CD4-positive, CD25-positive, alpha-beta regulatory T cell (primary cell): Measurements from ENCODE around the gene FUT3. TPM values are rescaled to one million over a fixed set of nuclear protein-coding genes. Genes with fewer than 3 reads are reported as not detected.

ENCODE experiments used
- ATAC-seq, 2 donors: fragments of 150-1000 bp; cut with Tn5 transposase; one replicate each; pipeline ENCODE4 v1.10.0; 2021; ENCODE audit warnings: low read depth in 2 of 2, moderate number of reproducible peaks in 2 of 2, moderate library complexity in 1 of 2
- DNase-seq, 3 donors: peaks; one replicate each; pipeline versions ENCODE4 v3.0.0 to v3.0.0-alpha.2; 2012 to 2022; ENCODE audit warnings: mixed read lengths in 1 of 3
- H3K27ac ChIP-seq: one replicate; pipeline ENCODE4 v1.7.0; 2013; ENCODE audit warnings: mild to moderate bottlenecking, low read length; ENCODE audit not compliant: insufficient read depth, poor library complexity, severe bottlenecking
- H3K27me3 ChIP-seq: one replicate; pipeline ENCODE4 v1.7.0; 2013; ENCODE audit warnings: low read length; ENCODE audit not compliant: control insufficient read depth, insufficient read depth
- H3K36me3 ChIP-seq: one replicate; pipeline ENCODE4 v1.7.0; 2013; ENCODE audit warnings: mild to moderate bottlenecking, low read length, moderate library complexity; ENCODE audit not compliant: control insufficient read depth, insufficient read depth
- H3K4me1 ChIP-seq: 2 replicates; pipeline ENCODE4 v1.7.0; 2013; ENCODE audit warnings: mild to moderate bottlenecking, low read length; ENCODE audit not compliant: insufficient read depth, control insufficient read depth, poor library complexity, severe bottlenecking
- H3K4me3 ChIP-seq: one replicate; pipeline ENCODE4 v1.7.0; 2013; ENCODE audit warnings: low read depth, mild to moderate bottlenecking, low read length, moderate library complexity
- H3K9me3 ChIP-seq, 2 experiments: 1 replicate in 1 of 2; 2 replicates in 1 of 2; pipeline ENCODE4 v1.7.0; 2013; ENCODE audit warnings: low read length in 2 of 2, mild to moderate bottlenecking in 1 of 2, moderate library complexity in 1 of 2; ENCODE audit not compliant: control insufficient read depth in 2 of 2
- H3K27ac Mint-ChIP-seq, 3 donors: one replicate each; pipeline ENCODE4 v1.8.0; 2020 to 2022; ENCODE audit warnings: mild to moderate bottlenecking in 3 of 3, mixed read lengths in 3 of 3, moderate library complexity in 2 of 3
- H3K27me3 Mint-ChIP-seq: one replicate; pipeline ENCODE4 v1.8.0; 2022; ENCODE audit warnings: mild to moderate bottlenecking, mixed read lengths
- H3K36me3 Mint-ChIP-seq: one replicate; pipeline ENCODE4 v1.8.0; 2020; ENCODE audit warnings: mixed read lengths
- H3K4me1 Mint-ChIP-seq, 4 donors: one replicate each; pipeline ENCODE4 v1.8.0; 2020 to 2022; ENCODE audit warnings: mixed read lengths in 4 of 4, mild to moderate bottlenecking in 1 of 4
- H3K4me3 Mint-ChIP-seq, 4 donors: one replicate each; pipeline ENCODE4 v1.8.0; 2020 to 2022; ENCODE audit warnings: mild to moderate bottlenecking in 4 of 4, mixed read lengths in 4 of 4, moderate library complexity in 3 of 4
- H3K9me3 Mint-ChIP-seq, 7 donors: one replicate each; pipeline ENCODE4 v1.8.0; 2020 to 2022; ENCODE audit warnings: mixed read lengths in 7 of 7, mild to moderate bottlenecking in 3 of 7, moderate library complexity in 2 of 7
- polyA plus RNA-seq, 4 donors: library from polyadenylated mRNA; unstranded; fragments of 300-500 nt; fragmentation: Illumina TruSeq; gene quantifications; one replicate each; pipeline ENCODE4 v1.2.3, GENCODE V29; 2021
- total RNA-seq: library from RNA; stranded (reverse); gene quantifications from one replicate; pipeline ENCODE4 v1.2.3, GENCODE V29; 2022

FUT3 gene
- total and polyA plus RNA-seq, 5 donors from 2014 or later, result not detected

- H3K4me3 ChIP-seq, result no peak overlapping the region
- Mint-ChIP-seq H3K4me1 (no peaks in the 10 kb centered on the region), H3K9me3 (peaks cover 0 to 1% (median 0%) of the 10 kb centered on the region in 7 donors), H3K27ac (peak overlapping the region in 1 of 3 donors; percentile 59), H3K4me3 (no peak overlapping the region), H3K36me3 (no peaks in the 10 kb centered on the region), H3K27me3 (peaks cover 4% of the 10 kb centered on the region)
- H3K4me1 ChIP-seq, result no peaks in the 10 kb centered on the region
- no peaks in the 10 kb centered on the region for H3K9me3 ChIP-seq
- ATAC-seq (no peak), DNase-seq (no peak)
- no peaks in the 10 kb centered on the region for H3K36me3 ChIP-seq
- H3K27me3 ChIP-seq, result no peaks in the 10 kb centered on the region
- no peak overlapping the region for H3K27ac ChIP-seq
Observed at GRCh38 chr19:5814123-5814851, 37.0 kb downstream of the FUT3 start.

GRCh38 chr19:5811117-5811516 lies 40.1 kb downstream of the FUT3 start:
- no peaks in the 10 kb centered on the region for H3K36me3 ChIP-seq
- H3K27me3 ChIP-seq, result no peaks in the 10 kb centered on the region
- H3K4me3 ChIP-seq, result no peak overlapping the region
- ATAC-seq, result no peak
- Mint-ChIP-seq H3K36me3 (no peaks in the 10 kb centered on the region), H3K27ac (no peak overlapping the region), H3K9me3 (peaks cover 0 to 1% (median 0%) of the 10 kb centered on the region in 7 donors), H3K27me3 (peaks cover 13% of the 10 kb centered on the region), H3K4me3 (no peak overlapping the region), H3K4me1 (peaks cover 0 to 6% (median 0%) of the 10 kb centered on the region in 4 donors)
- H3K4me1 ChIP-seq, result no peaks in the 10 kb centered on the region
- H3K9me3 ChIP-seq, result no peaks in the 10 kb centered on the region
- DNase-seq, result no peak
- H3K27ac ChIP-seq, result no peak overlapping the region

DNA sequence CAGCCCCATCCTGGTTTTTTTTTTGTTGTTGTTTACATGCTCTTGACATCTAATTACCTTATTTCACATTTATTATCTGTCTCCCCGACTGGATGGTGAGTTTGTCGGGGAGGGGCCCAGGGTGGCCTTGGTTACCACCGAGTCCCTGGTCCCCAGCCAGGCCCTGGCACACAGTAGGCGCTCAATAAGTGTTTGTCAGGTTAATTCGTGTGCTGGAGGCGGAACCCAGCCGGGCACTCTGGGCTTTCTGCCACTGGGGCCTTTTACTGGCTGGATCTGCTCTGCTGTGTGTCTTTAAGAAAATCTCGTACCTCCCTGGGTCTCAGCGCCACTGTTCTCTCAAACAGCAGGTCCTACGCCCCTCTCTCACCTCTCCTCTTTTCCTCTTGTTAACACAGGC lies 41.8 kb downstream of the FUT3 start:
- Histone ChIP-seq H3K9me3 (no peaks in the 10 kb centered on the region), H3K27me3 (no peaks in the 10 kb centered on the region), H3K4me1 (peaks cover 8% of the 10 kb centered on the region), H3K36me3 (no peaks in the 10 kb centered on the region), H3K27ac (no peak overlapping the region), H3K4me3 (no peak overlapping the region)
- DNase-seq, result no peak
- ATAC-seq, result no peak
- Mint-ChIP-seq H3K4me3 (no peak overlapping the region), H3K4me1 (peaks cover 0 to 11% (median 0%) of the 10 kb centered on the region in 4 donors), H3K36me3 (no peaks in the 10 kb centered on the region), H3K27me3 (peaks cover 17% of the 10 kb centered on the region), H3K27ac (peak overlapping the region in 1 of 3 donors; percentile 26), H3K9me3 (peaks cover 0 to 1% (median 0%) of the 10 kb centered on the region in 7 donors)

DNA sequence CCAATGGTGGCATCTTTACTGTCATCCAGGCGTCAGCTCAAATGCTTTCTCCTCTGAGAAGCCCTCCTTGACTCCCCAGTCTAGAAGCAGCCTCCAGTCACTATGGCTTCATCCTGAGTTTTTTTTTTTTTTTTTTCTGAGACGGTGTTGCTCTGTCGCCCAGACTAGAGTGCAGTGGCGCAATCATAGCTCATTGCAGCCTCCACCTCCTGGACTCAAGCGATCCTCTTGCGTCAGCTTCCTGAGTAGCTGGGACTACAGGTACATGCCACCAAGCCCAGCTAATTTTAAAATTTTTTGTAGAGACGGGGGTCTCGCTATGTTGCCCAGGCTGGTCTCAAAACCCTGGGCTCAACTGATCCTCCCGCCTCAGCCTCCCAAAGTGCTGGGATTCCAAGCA lies 42.2 kb downstream of the FUT3 start:
- Mint-ChIP-seq H3K4me1 (peaks cover 0 to 15% (median 0%) of the 10 kb centered on the region in 4 donors), H3K36me3 (no peaks in the 10 kb centered on the region), H3K9me3 (peaks cover 0 to 1% (median 0%) of the 10 kb centered on the region in 7 donors), H3K27ac (peak overlapping the region in 1 of 3 donors; percentile 26), H3K27me3 (peaks cover 21% of the 10 kb centered on the region), H3K4me3 (no peak overlapping the region)
- DNase-seq, result no peak
- ATAC-seq, result no peak
- Histone ChIP-seq H3K27me3 (no peaks in the 10 kb centered on the region), H3K4me1 (peaks cover 12% of the 10 kb centered on the region), H3K36me3 (no peaks in the 10 kb centered on the region), H3K4me3 (no peak overlapping the region), H3K9me3 (no peaks in the 10 kb centered on the region), H3K27ac (no peak overlapping the region)

DNA sequence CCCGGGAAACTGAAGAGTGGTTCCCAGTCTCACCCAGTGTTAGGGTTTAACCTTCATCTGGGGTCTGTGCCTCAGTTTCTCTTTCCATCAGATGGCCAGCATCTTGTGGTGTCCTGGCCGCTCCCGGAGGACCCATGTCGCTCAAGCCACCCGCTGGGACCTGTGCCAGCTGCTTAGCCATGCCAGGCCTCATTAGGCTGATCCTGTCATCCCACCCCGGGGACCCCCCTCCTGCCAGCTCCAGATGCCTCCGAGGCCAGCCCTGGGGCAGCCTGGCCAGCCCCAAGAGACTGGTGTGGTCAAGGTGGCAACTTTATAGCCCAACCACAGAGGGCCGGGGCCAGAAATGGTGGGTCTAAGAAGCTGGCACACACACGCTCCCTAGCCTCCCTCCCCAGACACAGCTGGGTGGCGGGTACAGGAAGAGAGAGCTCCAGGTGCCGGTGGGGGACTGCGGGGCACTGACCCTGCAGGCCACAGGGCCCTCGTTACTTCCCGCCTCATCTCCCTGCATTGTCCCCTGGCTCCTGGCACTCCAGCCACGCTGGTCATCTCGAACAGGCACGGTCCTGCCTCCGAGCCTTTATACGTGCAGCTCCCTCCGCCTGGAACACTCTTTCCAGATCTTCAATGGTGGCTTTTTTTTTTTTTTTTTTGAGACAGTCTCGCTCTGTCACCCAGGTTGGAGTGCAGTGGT lies 43.0 kb downstream of the FUT3 start:
- DNase-seq, result no peak
- Mint-ChIP-seq H3K9me3 (peaks cover 0 to 4% (median 0%) of the 10 kb centered on the region in 7 donors), H3K4me1 (peaks cover 0 to 21% (median 2%) of the 10 kb centered on the region in 4 donors), H3K27ac (no peak overlapping the region), H3K36me3 (no peaks in the 10 kb centered on the region), H3K4me3 (no peak overlapping the region), H3K27me3 (peaks cover 29% of the 10 kb centered on the region)
- no peak overlapping the region for H3K4me3 ChIP-seq
- ATAC-seq, result no peak
- no peaks in the 10 kb centered on the region for H3K9me3 ChIP-seq
- peaks cover under 1% of the 10 kb centered on the region for H3K27me3 ChIP-seq
- peaks cover 20% of the 10 kb centered on the region for H3K4me1 ChIP-seq
- no peaks in the 10 kb centered on the region for H3K36me3 ChIP-seq
- no peak overlapping the region for H3K27ac ChIP-seq

DNA sequence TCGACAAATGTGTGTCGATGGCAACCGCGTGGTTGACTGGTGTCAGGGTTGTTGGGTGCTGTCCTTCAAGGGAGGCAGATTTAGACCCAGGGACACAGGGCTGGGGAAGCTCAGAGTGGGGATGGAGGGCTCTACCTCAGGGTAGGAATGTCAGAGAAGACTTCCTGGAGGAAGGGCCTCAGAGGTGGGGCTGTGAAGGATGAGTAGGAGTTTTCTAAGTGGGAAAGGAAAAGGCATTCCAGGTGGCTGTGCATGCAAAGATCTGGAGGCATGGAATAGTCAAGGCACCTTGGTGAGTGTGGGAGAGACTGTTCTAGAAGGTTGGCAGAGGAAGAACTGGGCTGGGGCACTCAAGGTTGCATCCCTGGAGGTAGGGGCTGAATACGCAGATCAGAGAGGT lies 44.3 kb downstream of the FUT3 start:
- Histone ChIP-seq H3K27me3 (peaks cover 1% of the 10 kb centered on the region), H3K36me3 (no peaks in the 10 kb centered on the region), H3K27ac (no peak overlapping the region), H3K4me3 (no peak overlapping the region), H3K9me3 (no peaks in the 10 kb centered on the region), H3K4me1 (peaks cover 20% of the 10 kb centered on the region)
- Mint-ChIP-seq H3K9me3 (peaks cover 0 to 4% (median 0%) of the 10 kb centered on the region in 7 donors), H3K4me1 (peaks cover 0 to 29% (median 4%) of the 10 kb centered on the region in 4 donors), H3K36me3 (no peaks in the 10 kb centered on the region), H3K27me3 (peaks cover 36% of the 10 kb centered on the region), H3K4me3 (peak overlapping the region in 2 of 4 donors; percentile 42 to 54), H3K27ac (peak overlapping the region in 1 of 3 donors; percentile 47)
- DNase-seq, result no peak
- ATAC-seq, result no peak

GRCh38 chr19:5806133-5806489 lies 45.1 kb downstream of the FUT3 start:
- Histone ChIP-seq H3K9me3 (no peaks in the 10 kb centered on the region), H3K36me3 (no peaks in the 10 kb centered on the region), H3K4me1 (peaks cover 20% of the 10 kb centered on the region), H3K27ac (no peak overlapping the region), H3K27me3 (peaks cover 1% of the 10 kb centered on the region), H3K4me3 (no peak overlapping the region)
- Mint-ChIP-seq H3K9me3 (peaks cover 0 to 4% (median 0%) of the 10 kb centered on the region in 7 donors), H3K4me3 (peak overlapping the region in 1 of 4 donors; percentile 46), H3K36me3 (no peaks in the 10 kb centered on the region), H3K27ac (no peak overlapping the region), H3K4me1 (peaks cover 0 to 32% (median 4%) of the 10 kb centered on the region in 4 donors), H3K27me3 (peaks cover 40% of the 10 kb centered on the region)
- DNase-seq (no peak), ATAC-seq (no peak)
